ENCODE measurements around the gene SENP6.
"Not testable (repeated sequence)": the region's sequence is repeated elsewhere in the genome, so short reads cannot be mapped to it uniquely, and the experiment has no call there.

DNA sequence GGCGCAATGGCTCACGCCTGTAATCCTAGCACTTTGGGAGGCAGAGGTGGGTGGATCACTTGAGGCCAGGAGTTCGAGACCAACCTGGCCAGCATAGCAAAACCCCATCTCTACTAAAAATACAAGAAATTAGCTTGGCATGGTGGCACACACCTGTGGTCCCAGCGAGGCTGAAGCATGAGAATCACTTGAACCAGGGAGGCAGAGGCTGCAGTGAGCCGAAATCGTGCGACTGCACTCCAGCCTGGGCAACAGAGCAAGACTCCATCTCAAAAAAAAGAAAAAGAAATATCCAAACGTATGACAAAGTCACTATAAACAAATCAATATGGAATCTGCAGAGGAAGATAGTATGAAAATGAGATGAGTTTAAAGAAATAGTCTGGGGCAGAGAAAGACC lies 129.3 kb downstream of the SENP6 start:
- TF ChIP-seq, protein P1, sequence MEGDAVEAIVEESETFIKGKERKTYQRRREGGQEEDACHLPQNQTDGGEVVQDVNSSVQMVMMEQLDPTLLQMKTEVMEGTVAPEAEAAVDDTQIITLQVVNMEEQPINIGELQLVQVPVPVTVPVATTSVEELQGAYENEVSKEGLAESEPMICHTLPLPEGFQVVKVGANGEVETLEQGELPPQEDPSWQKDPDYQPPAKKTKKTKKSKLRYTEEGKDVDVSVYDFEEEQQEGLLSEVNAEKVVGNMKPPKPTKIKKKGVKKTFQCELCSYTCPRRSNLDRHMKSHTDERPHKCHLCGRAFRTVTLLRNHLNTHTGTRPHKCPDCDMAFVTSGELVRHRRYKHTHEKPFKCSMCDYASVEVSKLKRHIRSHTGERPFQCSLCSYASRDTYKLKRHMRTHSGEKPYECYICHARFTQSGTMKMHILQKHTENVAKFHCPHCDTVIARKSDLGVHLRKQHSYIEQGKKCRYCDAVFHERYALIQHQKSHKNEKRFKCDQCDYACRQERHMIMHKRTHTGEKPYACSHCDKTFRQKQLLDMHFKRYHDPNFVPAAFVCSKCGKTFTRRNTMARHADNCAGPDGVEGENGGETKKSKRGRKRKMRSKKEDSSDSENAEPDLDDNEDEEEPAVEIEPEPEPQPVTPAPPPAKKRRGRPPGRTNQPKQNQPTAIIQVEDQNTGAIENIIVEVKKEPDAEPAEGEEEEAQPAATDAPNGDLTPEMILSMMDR (IDR thresholded peaks at IDR 0.05): not testable (repeated sequence)
- TF ChIP-seq POLR2A, POLR2AphosphoS5 (IDR thresholded peaks at IDR 0.05): not testable (repeated sequence)

Data from gastroesophageal sphincter (tissue), 3 donors.